GM12801 (cell line): ENCODE measurements around the gene ZNF430.

Source experiments
- CTCF ChIP-seq: IDR thresholded peaks from one replicate; pipeline ENCODE4 v1.5.1; 2011; ENCODE audit warnings: control low read depth; ENCODE audit not compliant: insufficient read length; ENCODE audit errors: extremely low read depth

Gene ZNF430

GRCh38 chr19:21047716-21048115, 27.3 kb downstream of the ZNF430 start:
- TF ChIP-seq CTCF = no peak

GRCh38 chr19:21052902-21053301, 32.4 kb downstream of the ZNF430 start:
- TF ChIP-seq CTCF = no peak

GRCh38 chr19:21065336-21065735, 44.9 kb downstream of the ZNF430 start:
- TF ChIP-seq CTCF = no peak

GRCh38 chr19:21082011-21082975, 61.8 kb downstream of the ZNF430 start, which contains the start of gene ZNF714:
Gene ZNF714 (plus strand): TSS chr19:21082203. CDS start chr19:21098269, 16,066 bp downstream.
- no peak for TF ChIP-seq CTCF

GRCh38 chr19:21084343-21084742, 63.9 kb downstream of the ZNF430 start:
- TF ChIP-seq CTCF = no peak

GRCh38 chr19:21087871-21088270, 67.4 kb downstream of the ZNF430 start:
- no peak for TF ChIP-seq CTCF

- TF ChIP-seq CTCF = no peak
Measured at GRCh38 chr19:21092109-21092508, 71.7 kb downstream of the ZNF430 start.
